EL (cell line): ENCODE data around the gene SLC44A3.
"Not testable (repeated sequence)": the region's sequence is repeated elsewhere in the genome, so short reads cannot be mapped to it uniquely, and the experiment has no call there.

Experiments used
- DNase-seq: peaks from one replicate; pipeline ENCODE4 v3.0.0-alpha.2; 2016

The SLC44A3 gene

GRCh38 chr1:94803106-94803505 is 17.1 kb upstream of the SLC44A3 start:
- DNase-seq: no peak

- DNase-seq: no peak
These were observed 16.4 kb upstream of the SLC44A3 start for GRCh38 chr1:94803517-94804441.

GRCh38 chr1:94804442-94804837 is 15.7 kb upstream of the SLC44A3 start:
- DNase-seq: no peak

- peak; percentile 67 for DNase-seq
These were observed 14.2 kb upstream of the SLC44A3 start for GRCh38 chr1:94805912-94806311.

- DNase-seq: peak; percentile 60
These were observed 13.7 kb upstream of the SLC44A3 start for GRCh38 chr1:94806441-94806871.

- peak; percentile 36 for DNase-seq
These were observed 12.2 kb upstream of the SLC44A3 start for GRCh38 chr1:94807742-94808491.

GRCh38 chr1:94808669-94809068 is 11.5 kb upstream of the SLC44A3 start:
- no peak for DNase-seq

GRCh38 chr1:94812985-94813384 is 7.2 kb upstream of the SLC44A3 start:
- DNase-seq: no peak

GRCh38 chr1:94816030-94816429 is 4.1 kb upstream of the SLC44A3 start:
- DNase-seq: no peak

- no peak for DNase-seq
These were observed 2.4 kb upstream of the SLC44A3 start for GRCh38 chr1:94817712-94818111.

GRCh38 chr1:94819238-94819944 is 766 bp upstream of the SLC44A3 start:
- no peak for DNase-seq

- no peak for DNase-seq
These were observed 779 bp downstream of the SLC44A3 start for GRCh38 chr1:94820936-94821335.

GRCh38 chr1:94821636-94822305 is 1.6 kb downstream of the SLC44A3 start:
- DNase-seq: no peak

GRCh38 chr1:94823116-94823515 is 3.0 kb downstream of the SLC44A3 start:
- DNase-seq: no peak

GRCh38 chr1:94825936-94826335 is 5.8 kb downstream of the SLC44A3 start:
- DNase-seq: no peak

- no peak for DNase-seq
These were observed 7.3 kb downstream of the SLC44A3 start for GRCh38 chr1:94827434-94827833.

GRCh38 chr1:94828251-94828650 is 8.1 kb downstream of the SLC44A3 start:
- no peak for DNase-seq

- no peak for DNase-seq
These were observed 11.5 kb downstream of the SLC44A3 start for GRCh38 chr1:94831641-94832040.

- DNase-seq: no peak
These were observed 12.3 kb downstream of the SLC44A3 start for GRCh38 chr1:94832446-94832845.

- no peak for DNase-seq
These were observed 12.9 kb downstream of the SLC44A3 start for GRCh38 chr1:94832931-94833585.

- no peak for DNase-seq
These were observed 16.7 kb downstream of the SLC44A3 start for GRCh38 chr1:94836891-94837290.

GRCh38 chr1:94840381-94840780 is 20.2 kb downstream of the SLC44A3 start:
- not testable (repeated sequence) for DNase-seq
